Measurements from ENCODE around the gene KL.

The KL gene

DNA sequence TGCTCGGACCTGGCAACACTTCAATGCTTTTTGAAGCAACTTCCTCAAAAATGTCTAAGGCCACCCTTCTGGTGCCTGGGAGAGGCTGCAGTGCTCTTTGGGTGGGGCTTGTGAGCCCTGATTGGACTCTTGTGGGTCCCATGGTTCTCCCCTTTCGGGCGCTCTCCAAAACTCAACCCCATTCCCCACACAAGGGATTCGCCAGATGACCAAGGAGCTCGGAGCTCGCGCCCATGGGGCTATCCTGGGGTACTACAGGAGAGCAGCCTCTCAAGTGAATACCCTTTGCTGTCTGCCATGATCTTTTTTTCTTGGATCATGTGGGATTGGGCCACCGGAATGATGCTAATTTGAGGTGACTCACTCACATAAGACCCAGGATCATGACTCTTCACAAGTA lies 29.7 kb upstream of the KL start:
- Histone ChIP-seq H3K4me3 (ENCODE audit: low read length) (no peak overlapping the region), H3K9ac (ENCODE audit: low read depth, low read length) (no peak overlapping the region), H3K4me2 (ENCODE audit: low read length) (no peak overlapping the region), H3K36me3 (ENCODE audit: insufficient read depth, low read length) (no peaks in the 10 kb centered on the region), H3K9me3 (replicated peaks; ENCODE audit: low read length) (no peaks in the 10 kb centered on the region), H3K27me3 (ENCODE audit: control insufficient read depth, insufficient read depth, low read length) (peaks cover 16% of the 10 kb centered on the region), H3K4me1 (ENCODE audit: control insufficient read depth, insufficient read depth, low read length) (peaks cover 4% of the 10 kb centered on the region)

DNA sequence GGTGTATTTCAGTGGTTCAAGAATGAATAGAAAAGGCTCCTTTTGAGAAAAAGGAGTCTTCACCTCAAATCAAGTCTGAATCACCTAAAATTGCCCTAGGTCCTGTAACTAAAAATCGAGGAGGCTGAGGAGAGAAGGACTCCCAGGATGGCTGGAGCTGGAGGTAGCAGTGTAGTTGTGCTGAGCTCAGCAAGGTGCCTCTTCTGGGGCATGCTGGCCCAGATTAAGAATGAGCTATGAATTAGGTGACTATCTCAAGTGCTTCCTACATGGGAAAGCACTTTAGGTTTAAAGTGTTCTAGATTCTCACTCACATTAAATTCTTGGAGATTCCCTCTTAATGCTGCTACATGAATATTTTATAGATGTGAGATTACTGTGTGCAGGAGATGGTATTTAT lies 28.8 kb upstream of the KL start:
- Histone ChIP-seq H3K27me3 (ENCODE audit: control insufficient read depth, insufficient read depth, low read length) (peaks cover 16% of the 10 kb centered on the region), H3K36me3 (ENCODE audit: insufficient read depth, low read length) (no peaks in the 10 kb centered on the region), H3K4me3 (ENCODE audit: low read length) (no peak overlapping the region), H3K9ac (ENCODE audit: low read depth, low read length) (no peak overlapping the region), H3K9me3 (replicated peaks; ENCODE audit: low read length) (no peaks in the 10 kb centered on the region), H3K4me1 (ENCODE audit: control insufficient read depth, insufficient read depth, low read length) (peaks cover 4% of the 10 kb centered on the region), H3K4me2 (ENCODE audit: low read length) (no peak overlapping the region)

DNA sequence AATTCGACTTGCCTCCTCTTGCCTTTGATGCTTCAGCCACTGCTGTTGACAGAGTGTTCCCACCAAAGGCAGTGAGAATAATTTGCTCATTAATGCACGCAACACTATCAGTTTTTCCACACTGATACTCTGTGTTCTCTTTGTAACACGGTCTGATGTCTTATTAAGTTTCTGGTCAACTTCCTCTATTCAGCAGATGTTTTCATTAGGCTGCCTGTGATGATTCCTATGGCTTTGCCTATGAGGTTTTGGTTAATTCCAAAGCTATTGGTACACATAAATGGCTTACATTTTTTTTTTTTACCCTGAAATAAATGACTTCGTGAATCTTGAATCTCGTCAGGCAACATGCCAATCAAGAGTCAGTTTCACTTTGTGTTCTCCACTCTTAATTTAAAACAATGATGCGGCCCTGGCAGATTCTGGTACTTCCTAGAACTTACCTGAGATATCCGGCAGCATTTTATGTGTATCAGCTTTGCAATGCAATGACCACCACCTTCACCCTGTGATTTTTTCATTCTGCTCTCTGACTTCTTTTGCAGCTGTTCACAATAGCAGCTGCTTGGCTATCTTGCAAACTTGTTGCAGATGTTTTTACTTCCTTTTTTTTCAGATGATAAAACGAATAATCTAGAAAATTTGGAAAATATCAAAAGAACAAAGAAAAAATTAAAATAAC lies 27.5 kb upstream of the KL start:
- H3K27me3 ChIP-seq (ENCODE audit: control insufficient read depth, insufficient read depth, low read length), result peaks cover 16% of the 10 kb centered on the region
- H3K9ac ChIP-seq (ENCODE audit: low read depth, low read length), result no peak overlapping the region
- no peaks in the 10 kb centered on the region for H3K9me3 ChIP-seq (replicated peaks; ENCODE audit: low read length)
- H3K4me2 ChIP-seq (ENCODE audit: low read length), result peak overlapping the region; percentile 62
- no peak overlapping the region for H3K4me3 ChIP-seq (ENCODE audit: low read length)
- H3K4me1 ChIP-seq (ENCODE audit: control insufficient read depth, insufficient read depth, low read length), result peaks cover 4% of the 10 kb centered on the region
- no peaks in the 10 kb centered on the region for H3K36me3 ChIP-seq (ENCODE audit: insufficient read depth, low read length)

DNA sequence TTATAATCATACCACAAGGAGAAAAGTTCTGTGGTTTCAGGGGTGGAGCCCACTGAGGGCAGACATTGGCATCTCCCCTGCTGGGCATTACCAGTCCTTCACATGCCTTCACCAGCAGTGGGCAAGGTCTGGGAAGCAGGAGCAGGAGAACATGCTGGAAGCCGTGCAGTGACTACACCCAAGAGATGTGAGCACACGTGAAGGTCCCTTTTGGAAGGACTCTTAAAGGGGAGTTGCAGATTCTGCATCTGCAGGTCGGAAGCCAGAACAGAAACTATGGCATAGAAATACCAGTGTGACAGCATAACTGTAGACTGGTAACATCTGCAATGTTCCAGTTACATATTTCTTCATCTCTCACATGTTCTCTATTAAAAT lies 26.9 kb upstream of the KL start:
- no peak overlapping the region for H3K9ac ChIP-seq (ENCODE audit: low read depth, low read length)
- H3K4me3 ChIP-seq (ENCODE audit: low read length), result no peak overlapping the region
- H3K4me2 ChIP-seq (ENCODE audit: low read length), result no peak overlapping the region
- peaks cover 16% of the 10 kb centered on the region for H3K27me3 ChIP-seq (ENCODE audit: control insufficient read depth, insufficient read depth, low read length)
- no peaks in the 10 kb centered on the region for H3K9me3 ChIP-seq (replicated peaks; ENCODE audit: low read length)
- H3K36me3 ChIP-seq (ENCODE audit: insufficient read depth, low read length), result no peaks in the 10 kb centered on the region
- H3K4me1 ChIP-seq (ENCODE audit: control insufficient read depth, insufficient read depth, low read length), result peaks cover 4% of the 10 kb centered on the region

DNA sequence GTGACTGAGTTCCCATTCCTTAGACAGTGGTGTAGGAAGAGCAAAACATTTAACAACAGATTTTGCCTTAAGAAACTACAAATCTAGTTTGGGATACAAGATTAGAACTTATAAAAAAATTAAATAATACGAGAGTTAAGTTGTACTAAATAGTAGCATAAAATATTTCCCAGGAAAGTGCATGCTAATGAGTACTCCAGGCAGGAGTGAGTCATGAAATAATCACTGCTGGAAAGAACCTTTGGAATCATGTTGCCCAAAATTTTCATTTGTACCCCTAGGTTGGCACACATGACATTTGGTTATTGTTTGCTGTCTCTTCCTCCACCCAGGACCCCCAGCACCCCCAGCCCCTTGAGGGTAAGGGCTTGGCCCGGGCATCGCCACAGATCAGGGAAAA lies 26.3 kb upstream of the KL start:
- no peaks in the 10 kb centered on the region for H3K36me3 ChIP-seq (ENCODE audit: insufficient read depth, low read length)
- H3K4me2 ChIP-seq (ENCODE audit: low read length), result no peak overlapping the region
- H3K4me3 ChIP-seq (ENCODE audit: low read length), result no peak overlapping the region
- no peaks in the 10 kb centered on the region for H3K9me3 ChIP-seq (replicated peaks; ENCODE audit: low read length)
- H3K9ac ChIP-seq (ENCODE audit: low read depth, low read length), result no peak overlapping the region
- H3K4me1 ChIP-seq (ENCODE audit: control insufficient read depth, insufficient read depth, low read length), result peaks cover 4% of the 10 kb centered on the region
- H3K27me3 ChIP-seq (ENCODE audit: control insufficient read depth, insufficient read depth, low read length), result peaks cover 16% of the 10 kb centered on the region

DNA sequence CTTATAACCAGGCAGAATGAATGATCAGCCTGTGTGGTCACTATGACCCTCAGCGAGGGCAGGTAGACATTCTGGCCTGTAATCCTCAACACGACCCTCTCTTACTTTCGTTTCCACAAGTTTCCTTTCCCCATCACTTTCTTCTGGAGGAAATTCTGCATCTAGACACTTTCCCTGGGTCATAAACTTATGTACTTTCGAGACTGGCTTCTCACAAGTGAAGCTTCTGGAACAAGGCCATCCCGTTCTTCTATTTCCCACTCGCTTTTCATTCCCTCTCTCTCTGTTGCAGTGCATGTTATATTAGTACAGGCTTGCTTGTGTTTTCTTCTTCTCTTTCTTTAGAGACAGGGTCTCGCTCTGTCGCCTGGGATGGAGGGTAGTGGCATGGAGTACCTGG lies 23.1 kb upstream of the KL start:
- Histone ChIP-seq H3K36me3 (ENCODE audit: insufficient read depth, low read length) (no peaks in the 10 kb centered on the region), H3K9me3 (replicated peaks; ENCODE audit: low read length) (no peaks in the 10 kb centered on the region), H3K4me3 (ENCODE audit: low read length) (no peak overlapping the region), H3K9ac (ENCODE audit: low read depth, low read length) (no peak overlapping the region), H3K4me2 (ENCODE audit: low read length) (no peak overlapping the region), H3K4me1 (ENCODE audit: control insufficient read depth, insufficient read depth, low read length) (peaks cover 4% of the 10 kb centered on the region), H3K27me3 (ENCODE audit: control insufficient read depth, insufficient read depth, low read length) (peaks cover 23% of the 10 kb centered on the region)

DNA sequence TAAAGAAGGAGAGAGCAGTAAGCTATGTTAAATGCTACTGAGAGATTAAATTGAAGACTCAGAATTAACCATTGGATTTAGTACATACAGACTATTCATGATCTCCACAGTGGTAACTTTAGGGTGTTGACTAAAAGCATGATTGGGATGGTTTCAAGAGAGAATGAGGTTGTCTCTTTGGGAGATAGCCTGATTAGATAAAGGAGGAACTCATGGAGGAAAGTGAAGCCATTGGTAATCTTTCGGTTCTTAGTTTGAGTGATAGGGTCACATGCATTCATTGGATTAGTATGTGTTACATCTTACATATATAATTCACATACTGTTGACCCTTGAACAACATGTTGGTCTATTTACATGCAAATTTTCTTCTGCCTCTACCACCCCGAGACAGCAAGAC lies 18.8 kb upstream of the KL start:
- no peaks in the 10 kb centered on the region for H3K36me3 ChIP-seq (ENCODE audit: insufficient read depth, low read length)
- no peak overlapping the region for H3K4me2 ChIP-seq (ENCODE audit: low read length)
- H3K9me3 ChIP-seq (replicated peaks; ENCODE audit: low read length), result no peaks in the 10 kb centered on the region
- H3K27me3 ChIP-seq (ENCODE audit: control insufficient read depth, insufficient read depth, low read length), result peaks cover 39% of the 10 kb centered on the region
- no peaks in the 10 kb centered on the region for H3K4me1 ChIP-seq (ENCODE audit: control insufficient read depth, insufficient read depth, low read length)
- no peak overlapping the region for H3K9ac ChIP-seq (ENCODE audit: low read depth, low read length)
- H3K4me3 ChIP-seq (ENCODE audit: low read length), result no peak overlapping the region

DNA sequence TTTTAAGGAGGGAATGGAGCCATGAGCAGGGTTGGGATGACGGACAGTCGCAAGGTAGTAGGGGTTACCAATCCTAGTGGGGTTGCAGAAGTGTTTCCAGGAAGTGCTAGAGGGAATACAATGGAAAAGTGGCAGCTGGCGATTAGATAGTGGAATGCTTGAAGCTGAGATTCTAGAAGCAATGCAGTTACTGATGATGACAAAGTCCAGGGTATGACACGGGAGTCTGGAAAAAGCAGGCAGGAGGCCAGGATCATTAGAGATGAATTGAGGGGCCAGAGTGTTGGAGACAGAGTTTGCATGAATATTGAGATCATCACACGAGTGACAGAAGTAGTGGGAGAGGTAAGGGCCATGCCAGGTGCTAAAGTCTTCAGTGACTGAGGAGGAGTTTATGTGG lies 17.3 kb upstream of the KL start:
- Histone ChIP-seq H3K4me3 (ENCODE audit: low read length) (no peak overlapping the region), H3K9ac (ENCODE audit: low read depth, low read length) (no peak overlapping the region), H3K27me3 (ENCODE audit: control insufficient read depth, insufficient read depth, low read length) (peaks cover 42% of the 10 kb centered on the region)

DNA sequence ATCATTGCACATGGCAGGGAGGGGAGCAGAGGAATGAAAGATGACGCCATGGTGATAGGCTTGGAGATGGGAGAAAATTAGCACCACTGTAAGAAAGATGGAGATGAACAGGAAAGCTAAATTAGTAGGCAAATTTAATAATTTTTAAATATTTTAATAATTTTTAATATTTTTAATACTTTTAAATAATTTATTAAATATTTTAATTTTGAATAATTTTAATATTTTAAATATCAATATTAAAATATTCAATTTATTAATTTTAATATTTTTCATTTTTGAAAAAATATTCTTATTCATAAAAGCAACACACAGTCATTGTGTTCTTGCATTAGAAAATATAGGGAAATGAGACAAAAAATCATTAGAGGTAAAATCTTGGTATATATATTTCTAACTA lies 15.9 kb upstream of the KL start:
- Histone ChIP-seq H3K4me1 (ENCODE audit: control insufficient read depth, insufficient read depth, low read length) (no peaks in the 10 kb centered on the region), H3K4me3 (ENCODE audit: low read length) (no peak overlapping the region), H3K36me3 (ENCODE audit: insufficient read depth, low read length) (no peaks in the 10 kb centered on the region), H3K9ac (ENCODE audit: low read depth, low read length) (no peak overlapping the region), H3K4me2 (ENCODE audit: low read length) (no peak overlapping the region), H3K9me3 (replicated peaks; ENCODE audit: low read length) (no peaks in the 10 kb centered on the region), H3K27me3 (ENCODE audit: control insufficient read depth, insufficient read depth, low read length) (peaks cover 42% of the 10 kb centered on the region)

More for the DNA sequence above, 17.3 kb upstream of the KL start:
- Histone ChIP-seq H3K9me3 (replicated peaks; ENCODE audit: low read length) (no peaks in the 10 kb centered on the region), H3K4me2 (ENCODE audit: low read length) (no peak overlapping the region), H3K36me3 (ENCODE audit: insufficient read depth, low read length) (no peaks in the 10 kb centered on the region), H3K4me1 (ENCODE audit: control insufficient read depth, insufficient read depth, low read length) (no peaks in the 10 kb centered on the region)

DNA sequence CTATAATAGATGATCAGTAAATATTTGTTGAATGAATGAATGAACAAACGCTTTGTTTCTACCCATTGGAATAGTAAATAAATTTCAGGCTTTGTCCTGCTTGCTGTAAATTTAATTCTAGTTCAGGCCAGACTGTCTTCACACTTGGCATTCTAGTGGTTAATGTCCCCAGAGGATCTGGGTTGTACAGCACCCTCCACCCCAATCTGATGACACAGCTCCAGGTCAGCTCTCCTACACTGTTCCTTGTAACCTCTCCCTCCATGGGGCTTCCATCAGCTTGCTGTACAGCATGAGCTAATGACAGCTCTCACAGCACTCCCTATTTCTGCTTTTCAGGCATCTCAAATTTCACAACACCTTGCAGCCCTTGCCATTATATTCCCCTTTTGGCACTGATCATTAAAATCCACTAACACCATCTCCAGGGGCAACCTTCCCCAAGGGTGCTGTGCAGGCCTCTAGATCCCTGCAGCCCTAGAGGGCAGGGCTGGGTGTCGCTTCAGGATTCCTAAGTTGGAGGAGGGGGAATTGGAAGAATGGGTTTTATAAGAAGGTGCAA lies 12.7 kb upstream of the KL start:
- Histone ChIP-seq H3K27me3 (ENCODE audit: control insufficient read depth, insufficient read depth, low read length) (peaks cover 35% of the 10 kb centered on the region), H3K9me3 (replicated peaks; ENCODE audit: low read length) (peaks cover 10% of the 10 kb centered on the region), H3K4me1 (ENCODE audit: control insufficient read depth, insufficient read depth, low read length) (no peaks in the 10 kb centered on the region), H3K36me3 (ENCODE audit: insufficient read depth, low read length) (no peaks in the 10 kb centered on the region), H3K9ac (ENCODE audit: low read depth, low read length) (no peak overlapping the region), H3K4me2 (ENCODE audit: low read length) (no peak overlapping the region), H3K4me3 (ENCODE audit: low read length) (no peak overlapping the region)

DNA sequence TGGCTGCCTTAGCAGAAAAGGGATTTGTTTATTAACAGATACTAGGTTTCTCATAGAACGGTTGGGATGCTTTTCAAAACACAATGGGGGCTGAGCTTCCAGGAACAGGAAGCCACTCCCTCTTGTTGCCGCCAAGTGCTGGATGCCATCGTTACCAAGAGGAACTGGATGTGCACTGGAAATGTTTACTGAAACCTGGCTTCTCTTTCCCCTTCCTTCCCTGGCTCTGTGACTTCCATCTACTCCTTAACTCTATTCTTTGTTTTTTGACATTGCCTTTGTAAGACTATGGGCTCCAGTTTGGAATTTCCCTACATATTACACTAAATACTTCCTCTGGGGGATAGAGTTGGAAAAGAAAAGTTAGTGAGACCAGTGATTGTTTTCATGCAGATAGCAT lies 11.7 kb upstream of the KL start:
- H3K9me3 ChIP-seq (replicated peaks; ENCODE audit: low read length), result peaks cover 11% of the 10 kb centered on the region
- H3K4me2 ChIP-seq (ENCODE audit: low read length), result no peak overlapping the region
- peaks cover 36% of the 10 kb centered on the region for H3K27me3 ChIP-seq (ENCODE audit: control insufficient read depth, insufficient read depth, low read length)
- H3K4me1 ChIP-seq (ENCODE audit: control insufficient read depth, insufficient read depth, low read length), result no peaks in the 10 kb centered on the region
- H3K36me3 ChIP-seq (ENCODE audit: insufficient read depth, low read length), result no peaks in the 10 kb centered on the region
- no peak overlapping the region for H3K4me3 ChIP-seq (ENCODE audit: low read length)
- H3K9ac ChIP-seq (ENCODE audit: low read depth, low read length), result no peak overlapping the region

DNA sequence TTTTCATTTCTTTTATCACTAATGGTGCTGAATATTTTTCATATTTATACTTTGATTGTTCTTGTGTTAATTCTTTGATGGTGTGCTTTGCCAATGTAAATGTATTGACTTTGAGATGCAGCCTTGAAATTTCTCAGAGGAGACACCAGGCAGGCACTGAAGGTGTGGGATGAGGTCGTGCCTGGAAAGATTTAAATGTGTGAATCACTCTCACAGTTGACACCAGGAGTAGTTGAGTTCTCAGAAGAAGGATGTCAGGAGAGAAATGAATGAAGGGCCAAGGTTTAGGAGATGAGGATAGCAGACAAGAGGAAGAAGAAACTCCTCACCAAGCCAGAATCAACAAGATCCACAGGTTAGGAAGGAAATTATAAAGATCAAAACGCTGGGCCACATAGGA lies 10.1 kb upstream of the KL start:
- Histone ChIP-seq H3K27me3 (ENCODE audit: control insufficient read depth, insufficient read depth, low read length) (peaks cover 47% of the 10 kb centered on the region), H3K4me3 (ENCODE audit: low read length) (no peak overlapping the region), H3K36me3 (ENCODE audit: insufficient read depth, low read length) (no peaks in the 10 kb centered on the region), H3K9me3 (replicated peaks; ENCODE audit: low read length) (peaks cover 11% of the 10 kb centered on the region), H3K4me1 (ENCODE audit: control insufficient read depth, insufficient read depth, low read length) (no peaks in the 10 kb centered on the region), H3K9ac (ENCODE audit: low read depth, low read length) (no peak overlapping the region), H3K4me2 (ENCODE audit: low read length) (no peak overlapping the region)

Data from skeletal muscle satellite cell (primary cell).